ENCODE results near the gene ARF3.

The ARF3 gene

GRCh38 chr12:48993787-48994186 lies 36.5 kb upstream of the ARF3 start:
- Histone ChIP-seq H3K4me3 (ENCODE audit: low read depth in 1 of 2, low read length in 2 of 2) (no peak overlapping the region), H3K36me3 (ENCODE audit: insufficient read depth, low read length) (no peaks in the 10 kb centered on the region), H3K27ac (ENCODE audit: low read depth, low read length) (no peak overlapping the region), H3K9ac (ENCODE audit: low read length) (no peak overlapping the region), H3K4me1 (ENCODE audit: insufficient read depth, low read length) (peaks cover 12% of the 10 kb centered on the region), H3K27me3 (ENCODE audit: control insufficient read depth in 1 of 2, insufficient read depth in 2 of 2, low read length in 2 of 2) (peaks cover 16 to 61% of the 10 kb centered on the region in 2 donors), H3K9me3 (ENCODE audit: low read length) (no peaks in the 10 kb centered on the region)

GRCh38 chr12:48991247-48992050 lies 34.2 kb upstream of the ARF3 start:
- H3K4me1 ChIP-seq (ENCODE audit: insufficient read depth, low read length) = no peaks in the 10 kb centered on the region
- no peaks in the 10 kb centered on the region for H3K9me3 ChIP-seq (ENCODE audit: low read length)
- no peak overlapping the region for H3K4me3 ChIP-seq (ENCODE audit: low read depth in 1 of 2, low read length in 2 of 2)
- no peaks in the 10 kb centered on the region for H3K36me3 ChIP-seq (ENCODE audit: insufficient read depth, low read length)
- H3K27me3 ChIP-seq (ENCODE audit: control insufficient read depth in 1 of 2, insufficient read depth in 2 of 2, low read length in 2 of 2) = peaks cover 16 to 62% of the 10 kb centered on the region in 2 donors
- H3K27ac ChIP-seq (ENCODE audit: low read depth, low read length) = no peak overlapping the region
- H3K9ac ChIP-seq (ENCODE audit: low read length) = no peak overlapping the region

GRCh38 chr12:48990552-48990951 lies 33.3 kb upstream of the ARF3 start:
- Histone ChIP-seq H3K27me3 (ENCODE audit: control insufficient read depth in 1 of 2, insufficient read depth in 2 of 2, low read length in 2 of 2) (peaks cover 16 to 66% of the 10 kb centered on the region in 2 donors), H3K9ac (ENCODE audit: low read length) (no peak overlapping the region), H3K4me3 (ENCODE audit: low read depth in 1 of 2, low read length in 2 of 2) (no peak overlapping the region), H3K9me3 (ENCODE audit: low read length) (no peaks in the 10 kb centered on the region), H3K27ac (ENCODE audit: low read depth, low read length) (no peak overlapping the region), H3K36me3 (ENCODE audit: insufficient read depth, low read length) (no peaks in the 10 kb centered on the region), H3K4me1 (ENCODE audit: insufficient read depth, low read length) (no peaks in the 10 kb centered on the region)

GRCh38 chr12:48988030-48988649 lies 30.9 kb upstream of the ARF3 start:
- Histone ChIP-seq H3K27ac (ENCODE audit: low read depth, low read length) (no peak overlapping the region), H3K4me3 (ENCODE audit: low read depth in 1 of 2, low read length in 2 of 2) (no peak overlapping the region), H3K9me3 (ENCODE audit: low read length) (no peaks in the 10 kb centered on the region), H3K27me3 (ENCODE audit: control insufficient read depth in 1 of 2, insufficient read depth in 2 of 2, low read length in 2 of 2) (peaks cover 0 to 47% of the 10 kb centered on the region in 2 donors), H3K36me3 (ENCODE audit: insufficient read depth, low read length) (no peaks in the 10 kb centered on the region), H3K9ac (ENCODE audit: low read length) (no peak overlapping the region), H3K4me1 (ENCODE audit: insufficient read depth, low read length) (no peaks in the 10 kb centered on the region)

- Histone ChIP-seq H3K36me3 (ENCODE audit: insufficient read depth, low read length) (no peaks in the 10 kb centered on the region), H3K4me1 (ENCODE audit: insufficient read depth, low read length) (no peaks in the 10 kb centered on the region), H3K9ac (ENCODE audit: low read length) (no peak overlapping the region), H3K4me3 (ENCODE audit: low read depth in 1 of 2, low read length in 2 of 2) (no peak overlapping the region), H3K9me3 (ENCODE audit: low read length) (no peaks in the 10 kb centered on the region), H3K27me3 (ENCODE audit: control insufficient read depth in 1 of 2, insufficient read depth in 2 of 2, low read length in 2 of 2) (peaks cover 8 to 54% of the 10 kb centered on the region in 2 donors), H3K27ac (ENCODE audit: low read depth, low read length) (no peak overlapping the region)
Observed at GRCh38 chr12:48986720-48987291, 29.5 kb upstream of the ARF3 start.

GRCh38 chr12:48985901-48986300 lies 28.6 kb upstream of the ARF3 start:
- peaks cover 1% of the 10 kb centered on the region for H3K4me1 ChIP-seq (ENCODE audit: insufficient read depth, low read length)
- H3K9me3 ChIP-seq (ENCODE audit: low read length) = no peaks in the 10 kb centered on the region
- no peak overlapping the region for H3K4me3 ChIP-seq (ENCODE audit: low read depth in 1 of 2, low read length in 2 of 2)
- H3K27me3 ChIP-seq (ENCODE audit: control insufficient read depth in 1 of 2, insufficient read depth in 2 of 2, low read length in 2 of 2) = peaks cover 17 to 63% of the 10 kb centered on the region in 2 donors
- no peaks in the 10 kb centered on the region for H3K36me3 ChIP-seq (ENCODE audit: insufficient read depth, low read length)
- no peak overlapping the region for H3K9ac ChIP-seq (ENCODE audit: low read length)
- H3K27ac ChIP-seq (ENCODE audit: low read depth, low read length) = no peak overlapping the region

- Histone ChIP-seq H3K4me1 (ENCODE audit: insufficient read depth, low read length) (peaks cover 5% of the 10 kb centered on the region), H3K36me3 (ENCODE audit: insufficient read depth, low read length) (no peaks in the 10 kb centered on the region), H3K27ac (ENCODE audit: low read depth, low read length) (no peak overlapping the region), H3K9ac (ENCODE audit: low read length) (no peak overlapping the region), H3K27me3 (ENCODE audit: control insufficient read depth in 1 of 2, insufficient read depth in 2 of 2, low read length in 2 of 2) (peaks cover 21 to 67% of the 10 kb centered on the region in 2 donors), H3K4me3 (ENCODE audit: low read depth in 1 of 2, low read length in 2 of 2) (no peak overlapping the region), H3K9me3 (ENCODE audit: low read length) (no peaks in the 10 kb centered on the region)
Observed at GRCh38 chr12:48985475-48985897, 28.2 kb upstream of the ARF3 start.

- no peaks in the 10 kb centered on the region for H3K36me3 ChIP-seq (ENCODE audit: insufficient read depth, low read length)
- H3K4me1 ChIP-seq (ENCODE audit: insufficient read depth, low read length) = peaks cover 26% of the 10 kb centered on the region
- H3K4me3 ChIP-seq (ENCODE audit: low read depth in 1 of 2, low read length in 2 of 2) = no peak overlapping the region
- peaks cover 43 to 78% of the 10 kb centered on the region in 2 donors for H3K27me3 ChIP-seq (ENCODE audit: control insufficient read depth in 1 of 2, insufficient read depth in 2 of 2, low read length in 2 of 2)
- H3K9me3 ChIP-seq (ENCODE audit: low read length) = no peaks in the 10 kb centered on the region
- no peak overlapping the region for H3K27ac ChIP-seq (ENCODE audit: low read depth, low read length)
- no peak overlapping the region for H3K9ac ChIP-seq (ENCODE audit: low read length)
Observed at GRCh38 chr12:48982397-48983080, 25.3 kb upstream of the ARF3 start.

GRCh38 chr12:48981757-48982157 lies 24.5 kb upstream of the ARF3 start:
- Histone ChIP-seq H3K4me3 (ENCODE audit: low read depth in 1 of 2, low read length in 2 of 2) (no peak overlapping the region), H3K9ac (ENCODE audit: low read length) (no peak overlapping the region), H3K9me3 (ENCODE audit: low read length) (no peaks in the 10 kb centered on the region), H3K27me3 (ENCODE audit: control insufficient read depth in 1 of 2, insufficient read depth in 2 of 2, low read length in 2 of 2) (peaks cover 51 to 78% of the 10 kb centered on the region in 2 donors), H3K4me1 (ENCODE audit: insufficient read depth, low read length) (peaks cover 26% of the 10 kb centered on the region), H3K36me3 (ENCODE audit: insufficient read depth, low read length) (no peaks in the 10 kb centered on the region), H3K27ac (ENCODE audit: low read depth, low read length) (no peak overlapping the region)

GRCh38 chr12:48980953-48981756 lies 23.9 kb upstream of the ARF3 start:
- Histone ChIP-seq H3K27ac (ENCODE audit: low read depth, low read length) (no peak overlapping the region), H3K9me3 (ENCODE audit: low read length) (no peaks in the 10 kb centered on the region), H3K36me3 (ENCODE audit: insufficient read depth, low read length) (no peaks in the 10 kb centered on the region), H3K9ac (ENCODE audit: low read length) (no peak overlapping the region), H3K4me3 (ENCODE audit: low read depth in 1 of 2, low read length in 2 of 2) (peak overlapping the region in 1 of 2 donors; percentile 44), H3K4me1 (ENCODE audit: insufficient read depth, low read length) (peaks cover 26% of the 10 kb centered on the region), H3K27me3 (ENCODE audit: control insufficient read depth in 1 of 2, insufficient read depth in 2 of 2, low read length in 2 of 2) (peaks cover 51 to 79% of the 10 kb centered on the region in 2 donors)
